H1 (cell line): Measurements from ENCODE around the gene GRIA4. TPM values are rescaled to one million over a fixed set of nuclear protein-coding genes. Genes with fewer than 3 reads are reported as not detected.

Source experiments
- CTCF ChIA-PET: fragments of 300-600 bp; sonication (Branson Sonifier 250); formaldehyde crosslinking; loops from one replicate; lab custom pipeline; 2021; ENCODE audit not compliant: partially characterized antibody; lab: Charles Lee
- POLR2A ChIA-PET: fragments of 300-600 bp; sonication (Branson Sonifier 250); formaldehyde crosslinking; loops from one replicate; lab custom pipeline; 2021; ENCODE audit warnings: inconsistent platforms; ENCODE audit not compliant: partially characterized antibody; lab: Charles Lee
- DNase-seq, 2 experiments: peaks; one replicate each; pipeline versions ENCODE4 v3.0.0 to v3.0.0-alpha.2; 2010 to 2022; ENCODE audit warnings: low spot score in 2 of 2, low read depth in 1 of 2, mixed read lengths in 1 of 2
- FAIRE-seq: peaks from 2 replicates; lab custom pipeline; 2011; peaks lifted over from hg19 to GRCh38; lab: Jason Lieb, UNC
- H2AFZ ChIP-seq: 2 replicates; pipeline ENCODE4 v1.8.1; 2012; ENCODE audit warnings: low read length, inconsistent platforms
- H2AK5ac ChIP-seq: 2 replicates; pipeline ENCODE4 v1.6.1; 2013; ENCODE audit warnings: low read depth, low read length
- H2BK120ac ChIP-seq: replicated peaks from 2 replicates; pipeline ENCODE3; 2013; ENCODE audit warnings: low read depth, low read length, inconsistent platforms
- H2BK12ac ChIP-seq: 2 replicates; pipeline ENCODE4 v1.6.1; 2013; ENCODE audit warnings: low read depth, low read length
- H2BK15ac ChIP-seq: 2 replicates; pipeline ENCODE4 v1.6.1; 2013; ENCODE audit warnings: low read length
- H2BK20ac ChIP-seq: 2 replicates; pipeline ENCODE4 v1.6.1; 2013; ENCODE audit warnings: low read length
- H2BK5ac ChIP-seq: 2 replicates; pipeline ENCODE4 v1.6.1; 2013; ENCODE audit warnings: low read depth, low read length
- H3K14ac ChIP-seq: 2 replicates; pipeline ENCODE4 v1.6.1; 2013; ENCODE audit warnings: inconsistent platforms; ENCODE audit not compliant: insufficient read length
- H3K18ac ChIP-seq: 2 replicates; pipeline ENCODE4 v1.6.1; 2013; ENCODE audit warnings: low read length; ENCODE audit errors: extremely low read depth
- H3K23ac ChIP-seq: 2 replicates; pipeline ENCODE4 v1.6.1; 2013; ENCODE audit warnings: inconsistent platforms; ENCODE audit not compliant: insufficient read length
- H3K23me2 ChIP-seq: 2 replicates; pipeline ENCODE4 v1.6.1; 2013; ENCODE audit warnings: low read depth, low read length
- H3K27ac ChIP-seq: 2 replicates; pipeline ENCODE4 v1.6.1; 2011; ENCODE audit warnings: low read depth, low read length, inconsistent platforms
- H3K27me3 ChIP-seq, 4 experiments: replicated peaks in 1 of 4; 1 replicate in 1 of 4; 2 replicates in 3 of 4; pipeline versions ENCODE4 v1.6.1 to v1.8.1; 2011 to 2013; ENCODE audit warnings: low read length in 3 of 4, mild to moderate bottlenecking in 3 of 4, inconsistent platforms in 2 of 4, mixed read lengths in 2 of 4, moderate library complexity in 1 of 4; ENCODE audit not compliant: control insufficient read depth in 3 of 4, insufficient read depth in 3 of 4; ENCODE audit errors: extremely low read depth in 1 of 4
- H3K36me3 ChIP-seq, 4 experiments: 2 replicates each; pipeline versions ENCODE4 v1.6.1 to v1.8.1; 2011 to 2013; ENCODE audit warnings: mild to moderate bottlenecking in 4 of 4, low read length in 3 of 4, moderate library complexity in 2 of 4, control low read depth in 1 of 4, inconsistent platforms in 1 of 4; ENCODE audit not compliant: insufficient read depth in 4 of 4, control insufficient read depth in 2 of 4
- H3K4ac ChIP-seq: replicated peaks from 2 replicates; pipeline ENCODE3; 2013; ENCODE audit warnings: low read length, low read depth, mixed read lengths, inconsistent platforms; ENCODE audit not compliant: insufficient read length
- H3K4me1 ChIP-seq, 4 experiments: replicated peaks in 1 of 4; 1 replicate in 1 of 4; 2 replicates in 3 of 4; pipeline versions ENCODE4 v1.6.1 to v1.8.1; 2011 to 2013; ENCODE audit warnings: low read length in 3 of 4, inconsistent platforms in 2 of 4, mixed read lengths in 1 of 4; ENCODE audit not compliant: insufficient read depth in 4 of 4, control insufficient read depth in 3 of 4
- H3K4me2 ChIP-seq, 2 experiments: 2 replicates each; pipeline versions ENCODE4 v1.6.1 to v1.8.1; 2011 to 2013; ENCODE audit warnings: low read depth in 2 of 2, low read length in 2 of 2, control low read depth in 1 of 2, inconsistent platforms in 1 of 2, mild to moderate bottlenecking in 1 of 2; ENCODE audit not compliant: insufficient read depth in 1 of 2
- H3K4me3 ChIP-seq, 4 experiments: fragments of 200-600, 300-600 bp in 1 of 4; sonication (generic), shearing (Covaris generic), sonication (Bioruptor Twin) in 1 of 4; 2 replicates each; pipeline versions ENCODE4 v1.5.1 to v1.8.1; 2011 to 2016; ENCODE audit warnings: low read length in 4 of 4, low read depth in 3 of 4, control low read depth in 2 of 4, inconsistent platforms in 2 of 4, mild to moderate bottlenecking in 2 of 4, mixed read lengths in 1 of 4, moderate library complexity in 1 of 4; ENCODE audit not compliant: insufficient read depth in 2 of 4; ENCODE audit errors: extremely low read depth in 1 of 4
- H3K56ac ChIP-seq: replicated peaks from 2 replicates; pipeline ENCODE3; 2013; ENCODE audit warnings: low read depth, mild to moderate bottlenecking, mixed read lengths, low read length, inconsistent platforms; ENCODE audit not compliant: insufficient read length
- H3K79me1 ChIP-seq: 2 replicates; pipeline ENCODE4 v1.6.1; 2013; ENCODE audit warnings: low read depth, low read length, control low read depth
- H3K79me2 ChIP-seq, 2 experiments: 2 replicates each; pipeline versions ENCODE4 v1.6.1 to v1.8.1; 2012 to 2013; ENCODE audit warnings: low read length in 2 of 2, mild to moderate bottlenecking in 2 of 2, inconsistent platforms in 1 of 2; ENCODE audit not compliant: insufficient read depth in 2 of 2, control insufficient read depth in 1 of 2
- H3K9ac ChIP-seq, 4 experiments: replicated peaks in 1 of 4; 1 replicate in 1 of 4; 2 replicates in 3 of 4; pipeline versions ENCODE4 v1.6.1 to v1.8.1; 2011 to 2013; ENCODE audit warnings: low read depth in 3 of 4, low read length in 3 of 4, control low read depth in 2 of 4, mild to moderate bottlenecking in 2 of 4, moderate library complexity in 2 of 4, inconsistent platforms in 1 of 4; ENCODE audit errors: extremely low read depth in 1 of 4
- H3K9me3 ChIP-seq, 2 experiments: 2 replicates each; pipeline versions ENCODE4 v1.6.1 to v1.8.1; 2012 to 2013; ENCODE audit warnings: mild to moderate bottlenecking in 2 of 2, moderate library complexity in 2 of 2, control low read depth in 1 of 2, inconsistent platforms in 1 of 2, low read depth in 1 of 2, low read length in 1 of 2, mixed read lengths in 1 of 2; ENCODE audit not compliant: insufficient read depth in 2 of 2
- H4K20me1 ChIP-seq, 2 experiments: replicated peaks in 1 of 2; 2 replicates each; pipeline versions ENCODE3 to v1.8.1; 2011 to 2013; ENCODE audit warnings: inconsistent platforms in 2 of 2, low read length in 2 of 2, mild to moderate bottlenecking in 1 of 2; ENCODE audit not compliant: insufficient read depth in 2 of 2, control insufficient read depth in 1 of 2
- H4K5ac ChIP-seq: 2 replicates; pipeline ENCODE4 v1.6.1; 2013; ENCODE audit warnings: low read length, low read depth, mixed read lengths, inconsistent platforms; ENCODE audit not compliant: insufficient read length
- H4K8ac ChIP-seq: 2 replicates; pipeline ENCODE4 v1.8.0; 2013; ENCODE audit warnings: mild to moderate bottlenecking, moderate library complexity, low read length, inconsistent platforms; ENCODE audit not compliant: insufficient read depth; ENCODE audit errors: extremely low read depth
- H4K91ac ChIP-seq: replicated peaks from 2 replicates; pipeline ENCODE3; 2013; ENCODE audit warnings: low read length, mixed read lengths, inconsistent platforms; ENCODE audit not compliant: insufficient read length
- BCL11A ChIP-seq, 2 experiments: IDR thresholded peaks; one replicate each; pipeline ENCODE4 v1.6.1; 2011; ENCODE audit warnings: low read depth in 2 of 2, low read length in 2 of 2, mild to moderate bottlenecking in 2 of 2
- BRCA1 ChIP-seq: IDR thresholded peaks from 2 replicates; pipeline ENCODE4 v1.6.1; 2012; ENCODE audit warnings: low read depth, low read length, improper control_type of control experiment
- CHD1 ChIP-seq: IDR thresholded peaks from 2 replicates; pipeline ENCODE4 v1.6.1; 2012; ENCODE audit warnings: low read depth, low read length, improper control_type of control experiment
- CTBP2 ChIP-seq: IDR thresholded peaks from 2 replicates; pipeline ENCODE4 v1.7.0; 2011; ENCODE audit warnings: borderline replicate concordance, mild to moderate bottlenecking, moderate library complexity, mixed read lengths, low read length; ENCODE audit not compliant: insufficient read depth, insufficient read length
- FOSL1 ChIP-seq: IDR thresholded peaks from 2 replicates; pipeline ENCODE4 v1.6.1; 2011; ENCODE audit warnings: mild to moderate bottlenecking, low read depth, low read length, moderate library complexity; ENCODE audit not compliant: insufficient read depth
- JUND ChIP-seq: IDR thresholded peaks from 2 replicates; pipeline ENCODE4 v1.6.1; 2011; ENCODE audit warnings: mild to moderate bottlenecking, improper control_type of control experiment, low read length
- MAFK ChIP-seq: IDR thresholded peaks from 2 replicates; pipeline ENCODE4 v1.6.1; 2012; ENCODE audit warnings: low read depth, mild to moderate bottlenecking, improper control_type of control experiment, low read length
- NRF1 ChIP-seq: IDR thresholded peaks from 2 replicates; pipeline ENCODE4 v1.6.1; 2011; ENCODE audit warnings: mild to moderate bottlenecking, low read depth, low read length, improper control_type of control experiment
- POLR2A ChIP-seq, 2 experiments: IDR thresholded peaks; 1 replicate in 1 of 2; 2 replicates in 1 of 2; pipeline ENCODE4 v1.6.1; 2011; ENCODE audit warnings: low read depth in 2 of 2, low read length in 2 of 2, mild to moderate bottlenecking in 2 of 2; ENCODE audit errors: control extremely low read depth in 1 of 2
- POLR2AphosphoS5 ChIP-seq: IDR thresholded peaks from 2 replicates; pipeline ENCODE4 v1.6.1; 2011; ENCODE audit warnings: low read depth, low read length
- RAD21 ChIP-seq, 2 experiments: IDR thresholded peaks in 1 of 2; conservative IDR thresholded peaks in 1 of 2; 2 replicates each; pipeline ENCODE4 v1.6.1; 2011; ENCODE audit warnings: low read depth in 2 of 2, low read length in 2 of 2, improper control_type of control experiment in 1 of 2, inconsistent platforms in 1 of 2, mild to moderate bottlenecking in 1 of 2, moderate library complexity in 1 of 2
- RFX5 ChIP-seq: IDR thresholded peaks from 2 replicates; pipeline ENCODE4 v1.6.1; 2011; ENCODE audit warnings: low read depth, low read length, improper control_type of control experiment, borderline replicate concordance
- SIRT6 ChIP-seq: IDR thresholded peaks from one replicate; pipeline ENCODE4 v1.7.1; 2012; ENCODE audit warnings: low read length, inconsistent platforms
- SIX5 ChIP-seq: IDR thresholded peaks from 2 replicates; pipeline ENCODE4 v1.6.1; 2011; ENCODE audit warnings: mild to moderate bottlenecking, low read depth, low read length
- SUZ12 ChIP-seq: fragments of 200-600 bp; sonication (generic); IDR thresholded peaks from 2 replicates; pipeline ENCODE4 v1.6.1; 2012; ENCODE audit warnings: mild to moderate bottlenecking, inconsistent platforms, low read length, moderate library complexity, mixed read lengths
- TCF12 ChIP-seq: IDR thresholded peaks from 2 replicates; pipeline ENCODE4 v1.6.1; 2011; ENCODE audit warnings: low read depth, mild to moderate bottlenecking, low read length
- YY1 ChIP-seq: IDR thresholded peaks from 2 replicates; pipeline ENCODE4 v1.6.1; 2011; ENCODE audit warnings: low read depth, mild to moderate bottlenecking, low read length
- polyA plus RNA-seq, 7 experiments: library from polyadenylated mRNA; depleted of rRNA in 3 of 7; stranded (reverse) in 5 of 7; unstranded in 2 of 7; fragments of >200 nt in 5 of 7; fragments of 200-250 nt in 2 of 7; gene quantifications; 1 replicate in 5 of 7; 2 replicates in 1 of 7; 4 replicates in 1 of 7; pipeline versions ENCODE4 v1.2.1 to v1.2.3, GENCODE V29; 2011 to 2013; ENCODE audit warnings: missing spikeins in 2 of 7, mixed read lengths in 2 of 7
- total RNA-seq: library from RNA; stranded (reverse); fragmentation: NEBNext Ultra II Directional; extraction: Animal tissue kit (Norgen Biotek cat#: 25700); gene quantifications from 2 replicates; pipeline ENCODE4 v1.2.1, GENCODE V29; 2021

The GRIA4 gene
- total and polyA plus RNA-seq, 2 of the 8 experiments (the other 6 are each of a cell fraction or from before 2014, with no cell fraction given): 12.5 to 21.8 TPM

DNA sequence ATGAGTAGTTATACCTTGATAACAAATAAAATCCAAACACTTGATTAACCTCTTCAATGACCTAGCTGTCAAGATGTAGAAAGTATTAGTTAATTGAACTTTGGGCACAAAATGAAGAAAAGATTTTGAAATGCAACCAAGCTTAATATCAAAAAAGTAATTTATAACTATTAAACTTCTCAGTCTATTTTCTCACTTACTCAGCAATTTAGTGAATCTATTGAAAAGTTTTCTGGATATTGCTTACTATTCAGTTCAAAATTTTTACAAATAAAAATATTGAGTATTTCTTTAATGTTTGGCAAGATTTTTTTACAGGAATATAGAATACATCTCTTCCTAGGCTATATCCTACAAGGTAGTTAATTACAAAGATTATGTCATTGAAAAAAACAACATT is 192.5 kb downstream of the GRIA4 start:
- Histone ChIP-seq H3K36me3 (no peaks in the 10 kb centered on the region), H4K8ac (no peak overlapping the region), H3K23ac (no peak overlapping the region), H3K79me1 (no peaks in the 10 kb centered on the region), H3K79me2 (no peaks in the 10 kb centered on the region), H3K56ac (no peak overlapping the region), H3K4ac (no peak overlapping the region), H3K4me3 (no peak overlapping the region), H3K14ac (no peak overlapping the region), H2AK5ac (no peak overlapping the region), H3K27me3 (no peaks in the 10 kb centered on the region), H3K9ac (no peak overlapping the region), H2BK15ac (no peak overlapping the region), H3K9me3 (no peaks in the 10 kb centered on the region), H3K23me2 (no peaks in the 10 kb centered on the region), H2BK12ac (no peak overlapping the region), H3K4me2 (no peak overlapping the region), H3K18ac (no peak overlapping the region), H4K91ac (no peak overlapping the region), H3K4me1 (0 out of 7 replicates have a peak, but pooled peaks cover 0 to 3% (median 0%) of the 10 kb centered on the region in 4 experiments), H2BK120ac (no peak overlapping the region), H2BK5ac (no peak overlapping the region), H4K20me1 (no peaks in the 10 kb centered on the region), H2AFZ (no peak overlapping the region), H4K5ac (no peak overlapping the region), H3K27ac (no peak overlapping the region), H2BK20ac (no peak overlapping the region)
- no peak for DNase-seq
- POLR2A ChIA-PET: no interaction called here
- CTCF ChIA-PET: no interaction called here
- no peak for FAIRE-seq
- TF ChIP-seq MAFK (no peak), SIRT6 (no peak), POLR2AphosphoS5 (no peak), SUZ12 (no peak), POLR2A (IDR thresholded peaks at IDR 0.05; ENCODE audit: control extremely low read depth in 1 of 2, low read depth in 2 of 2, low read length in 2 of 2) (no peak), BCL11A (IDR thresholded peaks at IDR 0.05; ENCODE audit: low read depth in 2 of 2, low read length in 2 of 2) (no peak), TCF12 (no peak), RAD21 (IDR thresholded peaks at IDR 0.05 in 1 of 2, conservative IDR thresholded peaks at IDR 0.05 in 1 of 2; ENCODE audit: low read depth in 2 of 2, low read length in 2 of 2) (no peak), CHD1 (no peak), JUND (no peak), CTBP2 (no peak), FOSL1 (no peak), NRF1 (no peak), BRCA1 (no peak), YY1 (no peak), RFX5 (no peak), SIX5 (no peak)
